Midbrain (tissue), 1 donor: ENCODE results near the gene NOS1.

Experiments
- DNase-seq: peaks from one replicate; lab custom pipeline; 2025; lab: John Stamatoyannopoulos, UW

NOS1 gene

DNA sequence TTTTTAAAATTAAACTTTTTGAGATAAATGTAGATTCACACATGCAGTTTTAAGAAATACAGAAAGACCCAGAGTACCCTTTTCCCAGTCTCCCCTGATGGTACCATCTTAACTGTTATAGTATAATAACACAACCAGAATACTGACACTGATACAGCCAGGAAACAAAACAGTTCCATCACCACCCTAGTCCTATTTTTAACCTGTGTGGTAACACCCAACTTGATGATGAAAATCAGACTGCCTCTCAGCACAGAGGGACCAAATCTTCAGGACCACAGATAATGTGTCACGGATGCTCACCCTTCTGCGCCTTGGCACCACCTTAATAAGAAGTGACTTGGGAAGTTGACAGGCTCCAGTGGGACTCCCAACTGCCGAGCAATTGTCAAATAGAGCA lies 189.3 kb downstream of the NOS1 start:
- no peak for DNase-seq

- DNase-seq: no peak
These were observed 189.8 kb downstream of the NOS1 start for GRCh38 chr12:117171499-117172162.

DNA sequence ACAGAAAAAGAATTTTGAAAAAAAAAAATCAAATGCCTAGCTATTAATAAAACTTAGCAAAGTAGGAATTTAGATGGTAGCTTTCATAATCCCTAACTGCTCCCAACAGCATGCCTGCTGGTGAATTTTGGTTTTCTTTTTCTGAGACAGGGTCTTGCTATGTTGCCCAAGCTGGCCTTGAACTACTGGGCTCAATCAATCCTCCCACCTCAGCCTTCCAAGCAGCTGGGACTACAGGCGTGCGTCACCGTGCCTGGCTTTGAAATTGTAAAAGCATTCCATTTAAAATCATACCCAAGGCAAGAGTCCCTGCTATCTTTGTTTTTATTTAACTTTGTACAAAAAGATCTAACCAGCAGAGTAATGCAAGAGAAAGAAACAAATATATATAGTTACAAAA lies 191.9 kb downstream of the NOS1 start:
- DNase-seq: no peak

GRCh38 chr12:117168976-117169375 lies 192.4 kb downstream of the NOS1 start:
- DNase-seq: no peak

DNA sequence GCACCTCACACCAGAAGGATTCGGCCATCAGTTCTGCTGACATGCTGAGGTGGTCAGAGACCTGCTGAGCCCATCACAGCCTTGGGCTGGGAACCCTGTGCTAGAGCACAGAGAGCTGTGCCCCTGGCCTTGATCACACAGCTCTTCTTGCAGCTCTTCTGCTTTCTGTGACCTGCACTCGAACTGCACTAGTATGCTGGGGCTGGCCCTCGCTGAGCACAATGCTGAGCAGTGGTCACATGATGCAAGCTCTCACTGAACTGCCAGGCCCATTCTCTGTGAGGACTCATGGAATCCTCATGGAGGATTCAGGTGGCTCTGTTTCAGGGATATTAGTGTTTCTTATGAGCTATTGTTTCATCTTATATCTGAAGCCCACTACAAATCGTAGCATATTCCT lies 193.7 kb downstream of the NOS1 start:
- DNase-seq: no peak

DNA sequence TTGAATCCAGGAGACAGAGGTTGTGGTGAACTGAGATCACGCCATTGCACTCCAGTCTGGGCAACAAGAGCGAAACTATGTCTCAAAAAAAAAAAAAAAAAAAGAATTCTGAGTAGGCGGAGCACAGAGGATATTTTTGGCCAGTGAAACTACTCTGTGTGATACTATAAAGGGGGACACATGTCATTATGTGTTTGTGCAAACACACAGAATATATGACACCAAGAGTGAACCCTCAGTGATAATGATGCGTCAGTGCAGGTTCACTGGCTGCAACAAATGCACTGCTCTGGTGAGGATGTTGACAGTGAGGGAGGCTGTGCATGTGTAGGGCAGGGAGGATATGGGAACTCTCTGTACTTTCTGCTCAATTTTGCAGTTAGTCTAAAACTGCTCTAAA lies 195.3 kb downstream of the NOS1 start:
- no peak for DNase-seq

GRCh38 chr12:117165342-117165741 lies 196.1 kb downstream of the NOS1 start:
- DNase-seq: no peak

- no peak for DNase-seq
These were observed 198.8 kb downstream of the NOS1 start for GRCh38 chr12:117162633-117163032.

GRCh38 chr12:117162167-117162539 lies 199.3 kb downstream of the NOS1 start:
- no peak for DNase-seq

DNA sequence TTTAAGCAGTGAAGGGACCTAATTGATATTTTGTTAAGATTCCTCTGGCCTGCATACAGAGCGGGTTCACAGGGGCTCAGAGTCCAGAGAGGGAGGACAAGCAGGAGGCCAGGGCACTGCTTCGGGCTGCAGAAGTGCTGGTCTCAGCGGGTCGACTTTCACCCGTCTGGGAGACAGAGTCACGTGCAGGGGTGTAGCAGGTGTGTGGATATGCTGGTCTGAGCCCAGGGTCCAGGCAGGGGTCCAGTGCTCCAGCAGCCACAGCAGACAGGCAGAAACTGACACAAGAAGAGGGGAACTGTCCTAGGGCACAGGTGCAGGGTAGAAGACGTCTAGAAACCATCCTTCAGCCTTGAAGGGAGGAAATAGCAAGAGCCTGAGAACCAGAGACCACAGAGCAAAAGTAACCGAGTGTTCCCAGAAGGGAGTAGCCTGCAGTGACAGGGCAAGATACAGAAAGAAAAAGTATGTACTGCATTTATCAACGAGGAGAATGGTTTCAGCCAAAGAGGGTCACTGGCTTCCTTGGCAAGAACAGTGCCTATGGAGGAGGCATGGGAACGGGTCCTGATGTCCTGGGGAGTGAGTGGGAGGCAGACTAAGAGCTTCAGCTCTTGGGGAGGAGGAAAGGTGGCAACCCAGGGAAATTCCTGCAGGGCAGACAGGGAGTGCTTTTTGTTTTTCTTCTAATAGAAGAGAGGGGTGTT lies 199.8 kb downstream of the NOS1 start:
- no peak for DNase-seq

GRCh38 chr12:117159674-117160073 lies 201.8 kb downstream of the NOS1 start:
- DNase-seq: no peak

GRCh38 chr12:117158911-117159553 lies 202.4 kb downstream of the NOS1 start:
- DNase-seq: no peak
